Kidney glomerular epithelial cell (primary cell): ENCODE results near the gene CPM.
A peak's percentile ranks its signal among the peaks of the same experiment; 100 is the strongest.

Experiments used
- DNase-seq: peaks from one replicate; lab custom pipeline; 2025; lab: John Stamatoyannopoulos, UW

CPM gene

GRCh38 chr12:68878283-68878682 is 54.7 kb downstream of the CPM start:
- DNase-seq = no peak

- DNase-seq = no peak
Observed at GRCh38 chr12:68877583-68877982, 55.4 kb downstream of the CPM start.

DNA sequence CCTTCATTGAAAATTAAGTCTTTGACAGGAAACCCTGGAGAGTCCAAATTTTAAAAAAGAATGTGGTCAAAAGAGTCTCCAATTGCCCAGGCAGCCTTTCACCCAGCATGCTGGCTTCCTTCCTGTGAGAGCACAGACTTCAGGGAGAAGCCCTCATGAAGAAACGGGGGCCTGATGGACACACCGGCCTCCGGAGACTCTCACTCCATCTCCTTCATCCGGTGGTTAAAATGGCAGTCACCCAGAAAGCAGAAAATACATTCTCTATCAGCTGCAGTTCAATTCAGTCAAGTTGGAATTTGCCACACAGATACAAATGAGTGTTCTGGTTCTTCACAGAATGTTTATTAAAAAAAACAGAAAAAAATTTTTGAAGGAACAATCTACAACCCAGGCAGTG is 56.5 kb downstream of the CPM start:
- DNase-seq = no peak

- no peak for DNase-seq
Observed at GRCh38 chr12:68873316-68873715, 59.7 kb downstream of the CPM start.

GRCh38 chr12:68871921-68872320 is 61.0 kb downstream of the CPM start:
- DNase-seq = no peak

- no peak for DNase-seq
Observed at GRCh38 chr12:68871396-68871795, 61.6 kb downstream of the CPM start.

GRCh38 chr12:68870443-68870842 is 62.5 kb downstream of the CPM start:
- DNase-seq = no peak

DNA sequence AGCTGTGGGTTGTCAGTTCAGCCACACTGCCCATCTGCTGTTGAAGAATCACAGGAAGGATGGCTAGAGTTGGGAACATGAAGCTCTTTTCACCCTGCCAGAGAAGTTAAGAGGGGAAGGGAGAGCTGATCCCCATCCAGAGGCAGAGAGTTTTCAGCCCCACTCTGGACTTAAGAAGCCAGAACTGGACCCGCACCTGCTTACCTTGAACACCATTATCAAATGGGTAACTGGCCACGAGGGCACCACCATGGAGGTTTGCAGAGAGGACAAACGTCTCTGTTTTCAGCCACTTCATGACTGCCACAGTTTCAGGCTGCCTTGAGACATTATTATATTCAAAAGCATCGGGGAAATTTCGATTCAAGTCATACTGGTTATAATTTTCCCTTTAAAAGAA is 63.0 kb downstream of the CPM start:
- no peak for DNase-seq

DNA sequence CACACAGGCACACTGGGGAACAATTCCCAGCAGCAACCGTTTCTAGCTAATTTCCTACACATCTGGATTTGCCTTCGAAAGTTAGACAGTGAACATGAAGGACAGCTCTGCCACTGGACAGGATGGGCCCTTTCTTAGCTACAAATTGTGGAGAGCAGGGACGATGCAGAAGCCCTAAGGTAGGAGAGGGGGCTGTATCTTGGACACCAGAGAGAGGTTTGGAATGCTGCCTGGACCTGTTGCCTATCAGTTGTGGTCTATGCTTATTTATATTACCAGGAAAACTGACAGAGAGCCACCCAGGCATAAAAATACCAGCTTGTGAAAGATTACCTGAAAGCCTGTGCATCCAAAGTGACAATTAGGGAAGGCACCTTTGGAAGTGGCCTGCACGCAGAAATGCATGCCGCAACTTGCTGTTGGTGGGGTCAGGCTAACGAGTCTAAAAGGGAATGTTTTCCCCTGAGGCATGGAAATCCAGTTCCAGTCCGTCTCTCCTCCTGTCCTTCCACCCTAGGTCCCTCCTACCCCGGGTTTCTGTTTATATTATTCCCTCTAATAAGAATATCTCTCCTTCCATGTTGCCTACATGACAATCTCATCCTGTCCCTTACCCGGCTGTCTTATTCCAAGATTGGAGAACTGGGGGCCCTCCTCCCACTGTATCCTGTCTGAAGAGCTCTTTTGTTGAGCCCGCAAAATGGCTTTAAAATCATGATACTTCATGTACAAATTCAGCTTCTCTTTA is 64.8 kb downstream of the CPM start:
- DNase-seq = no peak

DNA sequence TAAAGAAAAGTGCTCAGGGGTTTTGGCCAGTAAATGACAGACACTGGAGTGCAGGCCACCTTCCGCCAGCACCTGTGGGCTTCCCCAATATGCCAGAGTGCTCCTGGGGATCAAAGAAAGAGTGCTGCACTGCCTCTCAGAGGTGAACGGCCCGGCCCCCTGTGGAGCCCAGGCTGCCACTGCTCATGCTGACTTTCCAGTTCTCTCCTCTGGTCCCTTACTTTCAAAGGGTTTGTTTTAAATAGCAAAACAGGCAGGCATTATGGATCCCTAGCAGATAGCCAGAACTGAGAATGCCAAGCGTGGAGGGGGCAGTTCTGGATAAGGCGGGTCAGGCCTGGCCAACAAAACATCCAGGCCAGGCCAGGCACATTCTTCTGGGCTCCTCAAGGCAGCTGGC is 65.4 kb downstream of the CPM start:
- no peak for DNase-seq

GRCh38 chr12:68866950-68867349 is 66.0 kb downstream of the CPM start:
- no peak for DNase-seq

GRCh38 chr12:68865399-68866164 is 67.4 kb downstream of the CPM start:
- DNase-seq = no peak

- DNase-seq = no peak
Observed at GRCh38 chr12:68864604-68865003, 68.4 kb downstream of the CPM start.

DNA sequence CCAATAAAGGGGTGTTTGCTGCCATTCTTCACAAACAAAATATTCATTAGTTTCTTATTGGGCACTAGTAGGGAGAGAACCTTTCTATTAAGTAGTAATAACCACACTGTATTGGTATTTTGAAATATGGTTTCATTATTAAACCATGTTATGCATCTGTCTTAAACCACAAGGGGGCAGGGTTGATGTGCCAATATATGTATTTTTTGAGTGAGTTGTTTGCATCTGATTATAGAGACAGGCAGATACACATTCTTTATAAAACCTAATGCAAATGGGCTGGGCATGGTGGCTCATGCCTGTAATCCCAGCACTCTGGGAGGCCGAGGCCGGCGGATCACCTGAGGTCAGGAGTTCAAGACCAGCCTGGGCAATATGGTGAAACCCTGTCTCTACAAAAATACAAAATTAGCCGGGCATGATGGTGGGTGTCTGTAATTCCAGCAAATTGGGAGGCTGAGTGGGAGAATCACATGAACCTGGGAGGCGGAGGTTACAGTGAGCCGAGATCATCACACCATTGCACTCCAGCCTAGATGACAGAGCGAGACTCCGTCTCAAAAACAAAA is 69.0 kb downstream of the CPM start:
- peak; percentile 62 for DNase-seq

DNA sequence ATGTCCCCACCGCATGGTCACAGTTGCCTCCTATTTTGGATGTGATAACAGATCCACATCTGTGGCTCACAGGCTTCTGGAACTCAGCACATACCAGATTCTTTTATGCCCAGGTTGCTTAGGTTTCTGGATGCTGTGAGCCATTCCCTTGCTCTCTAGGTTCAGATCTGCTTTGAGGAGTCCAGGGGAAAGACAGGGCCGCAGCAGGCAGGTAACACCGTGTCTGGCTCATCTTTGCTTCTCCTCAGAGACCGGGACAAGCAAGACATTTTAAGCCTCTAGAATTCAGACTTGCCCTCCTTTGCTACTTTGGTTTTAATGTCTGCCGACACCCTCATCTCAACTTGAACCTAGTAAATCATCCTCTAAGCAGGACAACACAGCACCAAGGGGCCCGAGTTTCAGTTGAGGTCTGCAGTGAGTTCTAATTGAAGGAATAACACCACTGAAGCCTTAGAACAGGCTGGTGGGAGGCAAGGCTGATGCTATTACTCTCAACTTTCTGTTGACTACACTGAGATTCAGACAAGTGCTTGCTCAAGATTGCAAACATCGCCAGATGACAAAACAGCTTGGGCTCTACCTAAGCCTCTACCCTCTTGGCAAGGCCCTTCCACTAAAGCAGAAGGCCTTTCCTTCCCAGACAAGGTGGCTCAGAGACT is 69.7 kb downstream of the CPM start:
- no peak for DNase-seq

- no peak for DNase-seq
Observed at GRCh38 chr12:68861890-68862289, 71.1 kb downstream of the CPM start.

DNA sequence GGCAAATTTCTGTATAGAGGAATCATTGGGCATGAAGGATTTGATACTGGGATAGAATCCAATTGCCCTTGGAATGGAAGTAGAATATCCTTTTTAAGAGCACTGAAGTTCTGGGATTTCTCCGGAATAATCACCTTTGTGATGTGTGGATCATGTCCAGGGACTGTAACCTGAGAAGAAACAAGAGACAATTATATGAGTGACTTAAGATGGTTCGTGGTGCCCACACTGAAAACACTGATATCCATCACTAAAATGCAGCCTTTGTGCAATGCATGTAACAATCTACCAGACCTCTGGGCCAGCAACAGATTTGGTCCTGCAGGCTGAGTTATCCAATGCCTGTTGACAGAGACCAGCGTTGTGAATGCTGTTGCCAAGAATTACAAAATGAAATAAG is 76.5 kb downstream of the CPM start:
- no peak for DNase-seq

GRCh38 chr12:68855771-68856170 is 77.2 kb downstream of the CPM start:
- no peak for DNase-seq

- no peak for DNase-seq
Observed at GRCh38 chr12:68855111-68855510, 77.9 kb downstream of the CPM start.

DNA sequence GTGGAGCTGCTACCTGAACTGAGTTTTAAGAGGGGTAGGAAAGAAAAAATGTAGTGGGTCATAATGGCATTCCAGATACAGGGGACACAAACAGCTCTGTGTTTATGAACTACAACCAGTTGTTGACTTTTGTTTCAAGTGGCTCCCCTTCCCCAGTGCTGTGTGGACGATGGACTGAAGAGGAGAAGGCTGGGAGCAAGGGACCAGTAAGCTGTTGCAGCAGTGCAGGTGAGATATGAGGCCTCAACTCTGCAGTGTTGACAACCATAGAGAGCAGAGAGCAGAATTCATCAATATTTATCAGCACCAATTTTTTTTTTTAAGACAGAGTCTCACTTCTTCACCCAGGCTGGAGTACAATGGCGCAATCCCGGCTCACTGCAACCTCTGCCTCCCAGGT is 78.4 kb downstream of the CPM start:
- no peak for DNase-seq

GRCh38 chr12:68854078-68854468 is 78.9 kb downstream of the CPM start:
- no peak for DNase-seq

DNA sequence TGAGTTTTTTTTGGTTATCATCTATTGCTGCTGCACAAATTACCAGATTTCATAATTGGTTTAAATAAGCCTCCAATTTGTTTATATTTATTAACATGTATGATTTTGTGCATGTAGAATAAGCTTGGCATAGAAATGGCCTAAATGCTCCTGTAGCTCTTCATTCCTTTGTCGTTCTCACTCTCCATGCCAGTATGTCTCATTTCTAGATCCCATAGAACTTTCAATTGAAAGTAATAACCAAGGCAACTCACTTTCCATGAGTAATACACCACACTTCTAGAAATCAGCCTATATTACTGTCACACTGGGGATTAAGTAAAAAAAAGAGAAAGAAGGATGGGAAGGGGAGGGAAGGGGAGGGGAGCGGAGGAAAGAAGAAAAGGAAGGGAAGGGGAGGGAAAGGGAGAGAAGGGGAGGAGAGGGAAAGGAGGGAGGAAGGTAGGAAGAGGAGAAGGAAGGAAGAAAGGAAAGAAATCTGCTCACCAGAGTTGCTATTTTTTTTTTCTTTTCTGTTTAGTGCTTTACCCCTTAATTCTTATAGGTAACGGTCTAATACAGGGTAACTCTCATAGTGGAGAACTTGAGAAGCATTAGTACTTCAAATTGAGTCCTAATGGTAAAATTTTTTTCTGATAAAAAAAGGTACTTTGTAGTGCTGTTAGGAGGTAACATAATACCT is 79.4 kb downstream of the CPM start:
- DNase-seq = no peak
